ENCODE data around the gene LAMA4.
"Not testable (repeated sequence)": the region's sequence is repeated elsewhere in the genome, so short reads cannot be mapped to it uniquely, and the experiment has no call there.

LAMA4 gene

GRCh38 chr6:112204350-112204706 is 50.0 kb downstream of the LAMA4 start:
- H3K4me3 ChIP-seq (ENCODE audit: low read length) = no peak overlapping the region

DNA sequence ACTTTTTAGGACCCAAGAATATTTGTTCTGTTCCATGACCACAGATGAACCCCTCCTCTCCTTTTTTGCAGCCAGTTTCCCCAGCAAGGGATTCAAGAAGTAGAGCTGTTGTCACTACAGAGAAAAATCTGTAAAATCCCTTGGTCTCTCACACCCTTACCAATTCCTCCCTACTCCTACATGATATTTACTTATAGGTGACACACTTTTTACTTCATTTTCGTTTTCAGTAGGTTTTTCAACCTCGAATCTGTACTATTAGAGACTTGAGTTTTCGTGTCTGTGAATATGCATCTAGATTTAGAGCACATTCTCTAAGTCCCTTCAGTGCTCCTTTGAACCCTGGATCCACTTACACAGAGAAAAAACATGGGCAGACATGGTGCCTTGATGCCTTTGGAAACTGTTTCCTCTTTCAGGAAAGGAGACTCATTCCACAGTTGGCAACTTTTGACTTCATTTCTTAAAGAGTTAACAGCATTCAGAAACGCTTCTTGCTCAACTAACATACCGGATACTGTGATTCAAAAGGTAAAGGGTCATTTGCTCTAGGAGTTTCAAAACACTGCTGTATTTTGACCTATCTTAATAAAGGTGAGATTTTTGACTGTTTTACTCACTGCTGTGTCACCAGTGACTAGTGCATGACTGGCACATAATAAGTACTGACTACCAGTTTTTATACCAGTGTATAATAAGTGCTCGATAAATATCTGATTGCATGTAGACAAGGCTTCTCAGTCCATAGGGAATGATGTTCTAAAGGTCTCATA is 50.6 kb downstream of the LAMA4 start:
- TF ChIP-seq ZNF274 (IDR thresholded peaks at IDR 0.05; ENCODE audit: low read depth, low read length) = no peak
- H3K4me3 ChIP-seq (ENCODE audit: low read length) = no peak overlapping the region

More at GRCh38 chr6:112204350-112204706, 50.0 kb downstream of the LAMA4 start:
- no peak for TF ChIP-seq ZNF274 (IDR thresholded peaks at IDR 0.05; ENCODE audit: low read depth, low read length)

- no peak for TF ChIP-seq ZNF274 (IDR thresholded peaks at IDR 0.05; ENCODE audit: low read depth, low read length)
- H3K4me3 ChIP-seq (ENCODE audit: low read length) = no peak overlapping the region
Observed at GRCh38 chr6:112202639-112203341, 51.6 kb downstream of the LAMA4 start.

GRCh38 chr6:112200185-112200914 is 54.0 kb downstream of the LAMA4 start:
- H3K4me3 ChIP-seq (ENCODE audit: low read length) = not testable (repeated sequence)

GRCh38 chr6:112199001-112199403 is 55.4 kb downstream of the LAMA4 start:
- H3K4me3 ChIP-seq (ENCODE audit: low read length) = no peak overlapping the region
- TF ChIP-seq ZNF274 (IDR thresholded peaks at IDR 0.05; ENCODE audit: low read depth, low read length) = no peak

- TF ChIP-seq ZNF274 (IDR thresholded peaks at IDR 0.05; ENCODE audit: low read depth, low read length) = no peak
- H3K4me3 ChIP-seq (ENCODE audit: low read length) = no peak overlapping the region
Observed at GRCh38 chr6:112198582-112198981, 55.8 kb downstream of the LAMA4 start.

DNA sequence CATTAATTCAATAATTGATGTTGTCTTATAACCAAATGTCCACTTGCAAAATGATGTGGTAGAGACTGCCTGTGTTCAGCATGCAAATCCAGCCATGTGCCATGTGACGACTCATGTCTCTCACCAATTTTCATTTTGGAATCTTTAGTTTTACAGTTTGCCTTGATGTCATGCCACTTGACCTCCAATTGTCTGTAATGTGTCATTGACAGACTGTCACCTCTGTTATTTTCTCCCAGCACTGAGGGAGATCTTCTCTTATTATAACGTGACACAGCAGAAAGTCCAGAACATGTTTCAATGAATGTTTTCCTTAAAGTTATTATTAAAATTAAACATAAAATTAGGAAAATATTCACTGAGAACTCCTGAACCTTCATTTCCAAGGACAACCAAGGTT is 56.7 kb downstream of the LAMA4 start:
- H3K4me3 ChIP-seq (ENCODE audit: low read length) = no peak overlapping the region
- no peak for TF ChIP-seq ZNF274 (IDR thresholded peaks at IDR 0.05; ENCODE audit: low read depth, low read length)

GRCh38 chr6:112196306-112196705 is 58.1 kb downstream of the LAMA4 start:
- no peak for TF ChIP-seq ZNF274 (IDR thresholded peaks at IDR 0.05; ENCODE audit: low read depth, low read length)
- no peak overlapping the region for H3K4me3 ChIP-seq (ENCODE audit: low read length)

GRCh38 chr6:112195166-112195565 is 59.2 kb downstream of the LAMA4 start:
- H3K4me3 ChIP-seq (ENCODE audit: low read length) = no peak overlapping the region
- no peak for TF ChIP-seq ZNF274 (IDR thresholded peaks at IDR 0.05; ENCODE audit: low read depth, low read length)

DNA sequence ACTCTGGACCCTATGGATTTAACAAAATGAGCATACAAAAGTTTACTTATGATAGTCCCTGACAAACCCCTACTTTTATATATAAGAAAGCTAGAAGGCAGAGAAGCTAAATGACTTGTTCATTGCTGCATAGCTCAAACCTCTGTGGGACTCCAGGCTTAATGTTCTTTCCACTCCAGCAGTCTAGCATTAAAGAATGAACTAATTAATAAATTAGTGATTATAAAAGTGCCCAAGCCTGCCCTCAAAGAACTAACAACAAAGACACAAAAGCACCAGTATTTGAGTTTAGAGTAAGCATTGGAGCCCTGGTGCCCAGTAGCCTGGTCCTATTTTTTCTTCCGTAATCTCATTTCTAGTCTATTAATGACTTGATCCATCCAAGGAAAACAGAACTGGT is 59.9 kb downstream of the LAMA4 start:
- H3K4me3 ChIP-seq (ENCODE audit: low read length) = no peak overlapping the region
- no peak for TF ChIP-seq ZNF274 (IDR thresholded peaks at IDR 0.05; ENCODE audit: low read depth, low read length)

GRCh38 chr6:112193535-112194051 is 60.8 kb downstream of the LAMA4 start:
- no peak overlapping the region for H3K4me3 ChIP-seq (ENCODE audit: low read length)
- TF ChIP-seq ZNF274 (IDR thresholded peaks at IDR 0.05; ENCODE audit: low read depth, low read length) = no peak

DNA sequence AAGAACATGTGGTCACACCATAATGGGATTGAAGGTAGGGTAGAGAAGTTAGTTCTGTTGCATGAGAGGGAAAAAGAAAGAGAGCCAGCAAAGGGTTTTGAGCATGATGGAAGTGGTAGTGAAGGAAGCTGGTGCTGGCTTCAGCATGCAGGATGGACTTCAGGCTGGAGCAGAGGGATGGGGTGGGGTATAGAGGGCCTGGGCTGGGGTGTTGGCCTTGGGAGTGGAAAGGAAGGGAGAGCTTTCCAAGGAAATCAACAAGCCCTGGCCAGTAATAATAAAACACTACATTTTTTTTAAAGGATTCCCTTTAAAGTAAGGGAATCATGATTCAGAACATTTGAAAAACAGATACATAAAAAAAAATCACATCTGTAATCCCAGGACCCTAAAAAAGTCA is 61.2 kb downstream of the LAMA4 start:
- no peak overlapping the region for H3K4me3 ChIP-seq (ENCODE audit: low read length)
- no peak for TF ChIP-seq ZNF274 (IDR thresholded peaks at IDR 0.05; ENCODE audit: low read depth, low read length)

DNA sequence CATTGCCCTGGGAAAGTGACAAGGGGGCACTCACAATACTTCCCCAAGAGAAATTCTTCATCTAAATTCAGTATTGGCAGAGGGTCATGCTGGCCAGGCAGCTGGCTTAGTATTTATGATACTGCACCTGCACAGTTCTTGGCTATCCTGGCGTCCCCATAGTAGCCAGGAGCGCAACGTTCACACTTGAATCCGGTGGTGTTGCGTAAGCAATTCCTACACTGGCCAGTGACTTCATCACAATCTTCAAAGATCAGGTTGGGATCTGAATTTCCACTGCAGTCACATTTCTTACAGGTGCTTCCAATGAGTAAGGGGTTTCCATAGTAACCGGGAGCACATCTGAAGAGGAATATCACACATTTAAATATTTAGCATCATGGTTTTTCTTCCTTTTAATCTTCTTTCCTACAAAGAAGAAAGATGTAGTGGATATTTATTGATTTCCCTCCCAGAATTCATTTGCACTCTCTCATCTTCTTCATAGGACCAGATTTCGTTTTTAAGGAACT is 62.8 kb downstream of the LAMA4 start:
- no peak for TF ChIP-seq ZNF274 (IDR thresholded peaks at IDR 0.05; ENCODE audit: low read depth, low read length)
- no peak overlapping the region for H3K4me3 ChIP-seq (ENCODE audit: low read length)

- no peak overlapping the region for H3K4me3 ChIP-seq (ENCODE audit: low read length)
- TF ChIP-seq ZNF274 (IDR thresholded peaks at IDR 0.05; ENCODE audit: low read depth, low read length) = no peak
Observed at GRCh38 chr6:112190164-112190563, 64.2 kb downstream of the LAMA4 start.

Measured in GM08714 (cell line).